Heart right ventricle (tissue), 16 donors: ENCODE measurements around the gene TBC1D4. TPM values are rescaled to one million over a fixed set of nuclear protein-coding genes. Genes with fewer than 3 reads are reported as not detected.
"Not testable (repeated sequence)": the region's sequence is repeated elsewhere in the genome, so short reads cannot be mapped to it uniquely, and the experiment has no call there.

ENCODE experiments used
- ATAC-seq, 8 donors: fragments of 200-7000 bp; cut with Tn5 transposase; one replicate each; pipeline ENCODE4 v1.9.1; 2020; ENCODE audit warnings: mild to moderate bottlenecking in 8 of 8, moderate library complexity in 8 of 8, moderate number of reproducible peaks in 1 of 8
- DNase-seq, 2 donors: peaks; one replicate each; pipeline ENCODE4 v3.0.0-alpha.2; 2020
- H3K27ac ChIP-seq, 10 donors: fragments of 200-600 bp; sonication (generic) in 2 of 10; one replicate each; pipeline versions ENCODE4 v1.5.0 to v1.8.0; 2020 to 2022; ENCODE audit warnings: mild to moderate bottlenecking in 3 of 10
- H3K27me3 ChIP-seq, 7 donors: fragments of 200-600 bp; one replicate each; pipeline ENCODE4 v1.8.0; 2021 to 2022; ENCODE audit warnings: mild to moderate bottlenecking in 2 of 7
- H3K36me3 ChIP-seq, 9 donors: fragments of 200-600 bp; sonication (generic) in 1 of 9; one replicate each; pipeline versions ENCODE4 v1.5.0 to v1.8.0; 2020 to 2022; ENCODE audit warnings: mild to moderate bottlenecking in 2 of 9
- H3K4me1 ChIP-seq, 9 donors: fragments of 200-600 bp; sonication (generic) in 1 of 9; one replicate each; pipeline versions ENCODE4 v1.5.0 to v1.8.0; 2020 to 2022; ENCODE audit warnings: mild to moderate bottlenecking in 4 of 9
- H3K4me3 ChIP-seq, 10 donors: fragments of 200-600 bp; sonication (generic) in 2 of 10; one replicate each; pipeline versions ENCODE4 v1.5.0 to v1.8.0; 2020 to 2022; ENCODE audit warnings: mild to moderate bottlenecking in 7 of 10, moderate library complexity in 2 of 10
- H3K9me3 ChIP-seq, 11 donors: fragments of 200-600 bp in 10 of 11; sonication (generic) in 2 of 11; one replicate each; pipeline versions ENCODE4 v1.5.0 to v1.8.0; 2013 to 2022; ENCODE audit warnings: mild to moderate bottlenecking in 2 of 11, control low read depth in 1 of 11, moderate library complexity in 1 of 11
- CTCF ChIP-seq, 9 donors: fragments of 200-600 bp; sonication (generic) in 2 of 9; IDR thresholded peaks; one replicate each; pipeline versions ENCODE4 v1.5.0 to v1.8.0; 2021 to 2022; ENCODE audit warnings: antibody characterized with exemption in 9 of 9, mild to moderate bottlenecking in 5 of 9, moderate library complexity in 1 of 9
- whole genome bisulfite sequencing, 2 donors: extraction: QIAGEN DNeasy Blood & Tissue Kit; methylation state at CpG; one replicate each; pipeline ENCODE4 v1.1.7; 2013; ENCODE audit warnings: inconsistent platforms in 1 of 2; 5-methylcytosine and 5-hydroxymethylcytosine counted together
- intact Hi-C, 10 donors: fragments of 100-400 bp; cut with DNase I; formaldehyde crosslinking; loops; one replicate each; pipeline versions ENCODE4 v1.11.1 to v1.14.2; 2022
- polyA plus RNA-seq, 2 donors: library from polyadenylated mRNA; stranded (reverse); fragments of 200-250 nt; gene quantifications; one replicate each; pipeline ENCODE4 v1.2.3, GENCODE V29; 2013
- total RNA-seq, 10 donors: library from RNA; stranded (reverse); fragmentation: NEBNext Ultra II Directional in 3 of 10; extraction: Animal tissue kit (Norgen Biotek cat#: 25700) in 3 of 10; gene quantifications; one replicate each; pipeline versions ENCODE4 v1.2.1 to v1.2.4, GENCODE V29; 2021 to 2023
- donor health status: Arrhythmogenic right ventricular cardiomyopathy.
- donor health status: ischemic (EF 13 %, LVEDD 7.1; RV severe dilation, severe dysfunction).
- donor health status: healthy with polysubstance abuse.
- donor health status: DM: no; HTN: yes; CAD: no.
- donor health status: DM: no; HTN: no; CAD: no.
- donor health status: ischemic (EF 25% LVEDD 6.9; RV normal size, moderate dysfunction).
- donor health status: ischemic (EF 25% LVEDD 5.7; RV mildly dilated, moderate dysfunction).
- donor health status: healthy.
- donor health status: DM: yes; HTN: yes; CAD: no.
- donor health status: Ischemic cardiomyopathy.
- donor health status: ischemic (EF 35%, LVEDD 5.7; RV mildly dilated, moderate dysfunction).
- donor health status: nonischemic (EF 11% LVEDD 7.7; RV severe dilation, severe dysfunction).
- donor health status: DM: yes; HTN: yes; CAD: no.
- donor health status: PGD.
- donor health status: ischemic (EF 29% LVEDD 5.4; RV normal size, mild dysfunction).
- donor health status: nonischemic (EF 23%, LVEDD 6.1; RV moderate dilation, normal function).

TBC1D4 gene
- total and polyA plus RNA-seq, 12 donors, result 10.1 to 124 (median 93.5) TPM

DNA sequence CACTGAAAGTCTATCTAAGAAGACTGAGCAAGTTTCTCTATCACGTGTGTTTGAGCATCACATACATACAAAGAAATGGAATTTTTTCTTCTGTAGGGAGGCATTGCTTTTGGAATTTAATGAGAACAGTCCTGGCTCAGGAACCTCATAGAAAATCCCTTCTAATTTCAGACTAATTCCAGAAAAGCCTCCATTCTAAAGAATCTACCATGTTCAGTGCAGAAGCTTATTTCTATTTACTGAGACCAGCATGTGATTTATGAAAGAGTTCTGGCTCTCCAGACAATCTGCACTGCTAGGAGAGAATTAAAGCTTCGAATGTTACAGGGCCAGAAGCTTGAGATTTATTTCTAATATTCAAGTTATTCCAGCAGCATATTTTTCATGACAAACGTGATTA is 186.8 kb downstream of the TBC1D4 start:
- intact Hi-C loops, result no loop called here
- no peak for ATAC-seq

GRCh38 chr13:75294110-75294509 is 187.9 kb downstream of the TBC1D4 start:
- DNase-seq (no peak), ATAC-seq (no peak)
- H3K9me3 ChIP-seq, result no peaks in the 10 kb centered on the region
- H3K4me1 ChIP-seq, result peaks cover 0 to 2% (median 0%) of the 10 kb centered on the region in 9 donors
- TF ChIP-seq CTCF (IDR thresholded peaks at IDR 0.05), result no peak
- intact Hi-C loops, result no loop called here
- no peak overlapping the region for H3K27ac ChIP-seq
- no peak overlapping the region for H3K4me3 ChIP-seq
- peaks cover 0 to 82% (median 9%) of the 10 kb centered on the region in 9 donors for H3K36me3 ChIP-seq
- H3K27me3 ChIP-seq, result no peaks in the 10 kb centered on the region

More for the DNA sequence above, 186.8 kb downstream of the TBC1D4 start:
- Histone ChIP-seq H3K9me3 (no peaks in the 10 kb centered on the region), H3K36me3 (peaks cover 0 to 78% (median 11%) of the 10 kb centered on the region in 9 donors), H3K27me3 (no peaks in the 10 kb centered on the region), H3K27ac (no peak overlapping the region), H3K4me3 (no peak overlapping the region), H3K4me1 (peaks cover 0 to 6% (median 0%) of the 10 kb centered on the region in 9 donors)
- no peak for DNase-seq
- TF ChIP-seq CTCF (IDR thresholded peaks at IDR 0.05), result no peak
- 60 to 83% methylated on average over 3 of the region's 3 CpGs for WGBS, 2 donors

- WGBS, 2 donors, result 90 to 93% methylated on average over 1 of the region's 1 CpG
- intact Hi-C loops, result no loop called here
- no peak for TF ChIP-seq CTCF (IDR thresholded peaks at IDR 0.05)
- H3K27me3 ChIP-seq, result no peaks in the 10 kb centered on the region
- peaks cover 0 to 78% (median 7%) of the 10 kb centered on the region in 9 donors for H3K36me3 ChIP-seq
- DNase-seq (no peak), ATAC-seq (no peak)
- peaks cover 0 to 27% (median 4%) of the 10 kb centered on the region in 11 donors for H3K9me3 ChIP-seq
- no peak overlapping the region for H3K27ac ChIP-seq
- H3K4me3 ChIP-seq, result no peak overlapping the region
- no peaks in the 10 kb centered on the region for H3K4me1 ChIP-seq
These were observed 196.7 kb downstream of the TBC1D4 start for GRCh38 chr13:75285310-75285709.

DNA sequence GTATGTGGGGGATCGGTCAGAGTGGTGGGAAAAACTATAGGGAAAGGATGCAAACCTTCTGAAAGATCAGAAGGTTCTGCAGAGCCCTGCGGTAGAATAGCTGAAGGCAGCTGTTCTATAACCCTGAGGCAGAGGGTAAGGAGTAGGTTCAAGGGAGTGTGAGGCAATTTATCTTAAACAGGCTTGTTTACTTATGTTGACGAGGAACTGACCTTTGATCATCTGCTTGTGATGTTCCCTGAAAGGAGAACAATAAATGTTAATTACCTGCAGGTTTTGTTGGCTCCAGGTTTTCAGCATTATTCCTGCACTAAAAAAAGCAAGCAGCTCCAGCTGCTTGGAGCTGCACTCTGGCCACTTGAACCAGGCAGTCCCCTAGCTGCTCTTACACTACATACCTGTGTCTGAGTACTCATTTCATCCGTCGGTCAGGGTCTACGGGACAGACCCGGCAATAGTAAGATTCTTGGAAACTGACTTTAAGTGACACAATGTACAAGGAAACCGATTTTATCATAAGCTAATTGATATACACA is 202.1 kb downstream of the TBC1D4 start:
- Histone ChIP-seq H3K36me3 (peaks cover 0 to 28% (median 7%) of the 10 kb centered on the region in 9 donors), H3K9me3 (peaks cover 0 to 39% (median 8%) of the 10 kb centered on the region in 11 donors), H3K4me1 (no peaks in the 10 kb centered on the region), H3K27ac (no peak overlapping the region), H3K4me3 (no peak overlapping the region), H3K27me3 (no peaks in the 10 kb centered on the region)
- WGBS, 2 donors, result 90 to 95% methylated on average over 8 of the region's 8 CpGs
- ATAC-seq (no peak), DNase-seq (no peak)
- intact Hi-C loops, result no loop called here
- TF ChIP-seq CTCF (IDR thresholded peaks at IDR 0.05), result no peak

DNA sequence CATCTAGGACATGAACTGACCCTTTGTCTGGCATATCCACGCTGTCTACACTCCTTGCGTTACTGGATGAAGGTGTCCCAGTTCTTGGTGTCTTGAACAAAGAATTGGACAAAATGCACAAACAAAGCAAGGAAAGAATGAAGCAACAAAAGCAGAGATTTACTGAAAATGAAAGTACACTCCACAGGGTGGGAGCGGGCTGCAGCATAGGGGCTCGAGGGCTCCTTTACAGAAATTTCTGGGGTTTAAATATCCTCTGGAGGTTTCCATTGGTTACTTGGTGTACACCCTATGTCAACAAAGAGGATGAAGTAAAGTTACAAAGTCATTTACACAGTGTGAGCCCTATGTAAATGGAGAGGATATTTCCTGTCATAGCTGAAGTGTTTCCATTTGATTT is 208.3 kb downstream of the TBC1D4 start:
- 91 to 97% methylated on average over 4 of the region's 4 CpGs for WGBS, 2 donors
- not testable (repeated sequence) for DNase-seq

More for the DNA sequence above, 208.3 kb downstream of the TBC1D4 start:
- peaks cover 0 to 13% (median 0%) of the 10 kb centered on the region in 11 donors for H3K9me3 ChIP-seq
- H3K4me3 ChIP-seq, ATAC-seq, H3K27ac ChIP-seq, H3K4me1 ChIP-seq, H3K36me3 ChIP-seq, H3K27me3 ChIP-seq, intact Hi-C loops: not testable (repeated sequence)
